Iris pigment epithelial cell (primary cell): Measurements from ENCODE around the gene STRA8.

Experiments used
- DNase-seq: peaks from one replicate; pipeline ENCODE4 v3.0.0-alpha.2; 2011; ENCODE audit warnings: low read depth

STRA8 gene

DNA sequence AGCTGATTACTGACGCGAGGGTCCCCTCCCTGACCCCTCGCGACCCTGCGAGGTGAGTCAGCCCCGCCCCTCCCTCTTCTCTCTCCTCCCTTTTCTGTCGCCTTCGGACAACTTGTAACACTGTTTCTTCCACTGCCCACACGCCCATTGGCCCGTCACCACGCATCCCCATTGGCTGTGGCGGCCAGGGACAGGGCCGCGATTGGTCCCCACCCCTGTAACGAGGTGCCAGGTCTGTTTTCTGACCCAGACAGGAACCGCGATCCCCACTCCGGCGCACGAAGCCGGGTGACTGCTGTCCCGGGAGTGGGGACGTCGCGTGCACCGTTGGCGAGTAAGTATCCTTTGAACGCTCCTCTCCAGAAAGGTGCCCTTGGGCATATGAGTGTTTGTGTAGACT, at the start of gene STRA8:
Gene STRA8, plus strand, starts transcription at position 269 of the 400 bp plus-strand sequence. CDS start 6,687 bp downstream, outside the sequence.
- DNase-seq: no peak

GRCh38 chr7:135184254-135184841, 49.3 kb upstream of the STRA8 start:
- no peak for DNase-seq

- no peak for DNase-seq
Measured at GRCh38 chr7:135185471-135186260, 48.0 kb upstream of the STRA8 start.

GRCh38 chr7:135186261-135186540, 47.4 kb upstream of the STRA8 start:
- no peak for DNase-seq

GRCh38 chr7:135186841-135187253, 46.8 kb upstream of the STRA8 start:
- no peak for DNase-seq

DNA sequence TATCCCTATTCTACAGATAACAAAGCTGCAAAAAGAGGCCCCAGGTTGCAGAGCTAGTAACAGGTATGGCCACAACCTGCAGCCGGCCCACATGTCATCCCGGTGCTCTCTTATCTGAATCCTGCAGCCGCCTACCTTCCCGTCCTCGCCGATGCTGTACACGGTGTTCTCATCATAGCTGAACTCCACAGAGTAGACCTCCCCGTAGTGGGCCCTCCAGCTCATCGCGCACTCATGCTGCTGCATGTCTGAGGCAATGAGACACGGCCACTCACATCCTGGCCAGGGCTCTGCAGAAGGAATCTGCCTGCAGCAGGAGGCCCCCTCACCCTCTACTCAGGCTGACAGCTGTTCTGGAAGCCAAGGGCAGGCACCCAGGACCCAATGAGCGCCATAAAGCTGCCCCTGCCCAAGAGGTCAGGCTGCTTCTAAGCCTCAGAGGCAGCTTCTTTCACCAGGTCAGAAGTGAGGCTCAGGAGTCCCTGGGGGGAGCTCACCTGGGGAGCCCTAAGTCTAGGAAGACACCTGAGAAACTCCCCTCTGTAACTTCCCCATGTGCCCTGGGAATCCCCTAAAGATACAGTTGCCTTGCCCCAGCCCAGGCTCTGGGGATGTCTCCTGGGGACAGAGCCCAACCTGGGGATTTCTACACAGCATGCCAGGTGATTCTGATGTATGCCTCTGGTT, 45.2 kb upstream of the STRA8 start:
- DNase-seq: peak; percentile 57

DNA sequence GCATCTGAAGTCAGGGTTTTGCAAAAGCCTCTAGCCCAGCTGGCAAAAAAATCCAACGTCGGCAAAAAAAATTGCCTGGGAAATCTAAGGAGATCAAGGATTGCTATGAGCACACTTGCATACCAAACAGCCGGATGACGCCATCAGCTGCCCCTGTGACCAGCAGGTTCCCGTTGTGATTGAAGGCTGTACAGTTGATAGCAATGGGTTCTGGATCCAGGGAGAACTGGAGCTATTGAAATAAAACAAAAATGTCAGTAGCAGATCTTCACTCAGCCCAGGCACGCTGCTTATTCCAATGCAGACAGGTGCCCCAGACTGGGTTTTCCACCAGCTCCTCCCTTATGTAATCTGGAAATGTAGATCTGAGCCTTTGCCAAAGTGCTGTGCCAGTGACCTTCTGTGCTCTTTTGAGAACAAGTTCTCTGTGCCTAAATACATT, 44.4 kb upstream of the STRA8 start:
- no peak for DNase-seq

GRCh38 chr7:135189961-135190360, 43.7 kb upstream of the STRA8 start:
- DNase-seq: peak; percentile 63

GRCh38 chr7:135190703-135191102, 42.9 kb upstream of the STRA8 start:
- no peak for DNase-seq

GRCh38 chr7:135192914-135193536, 40.6 kb upstream of the STRA8 start:
- DNase-seq: no peak

GRCh38 chr7:135193615-135194081, 40.0 kb upstream of the STRA8 start:
- peak; percentile 97 for DNase-seq

DNA sequence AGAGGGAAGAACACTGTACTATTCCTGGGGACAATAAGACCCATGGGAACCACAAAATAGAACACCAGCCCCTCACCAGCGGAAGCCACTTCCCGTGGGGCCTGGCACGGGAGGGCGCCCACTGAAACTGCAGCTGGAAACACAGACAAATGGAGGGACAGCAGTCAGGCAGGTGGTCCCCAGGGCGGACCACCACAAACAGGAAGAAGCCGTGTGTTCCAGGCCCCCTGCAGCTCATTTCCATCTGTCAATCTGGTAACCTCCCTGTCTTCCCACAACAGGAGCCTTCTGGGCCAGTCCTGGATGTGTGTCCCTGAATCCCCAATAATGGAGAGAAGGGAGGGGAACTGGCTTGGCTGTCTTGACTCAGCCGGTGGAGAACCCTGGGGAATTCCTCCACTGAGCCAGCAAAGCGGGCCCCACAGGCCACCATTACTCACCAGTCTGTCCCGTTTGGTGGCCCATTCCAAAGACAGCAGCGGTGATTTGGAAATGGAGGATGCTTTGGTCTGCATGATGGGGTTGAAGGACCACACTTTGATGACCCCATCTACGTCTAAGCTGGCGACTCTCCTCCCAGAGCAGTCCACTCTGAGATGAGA, 39.0 kb upstream of the STRA8 start:
- DNase-seq: no peak

- DNase-seq: no peak
Measured at GRCh38 chr7:135195156-135195555, 38.5 kb upstream of the STRA8 start.

GRCh38 chr7:135195968-135196629, 37.5 kb upstream of the STRA8 start:
- DNase-seq: no peak

GRCh38 chr7:135197343-135197742, 36.3 kb upstream of the STRA8 start:
- no peak for DNase-seq

DNA sequence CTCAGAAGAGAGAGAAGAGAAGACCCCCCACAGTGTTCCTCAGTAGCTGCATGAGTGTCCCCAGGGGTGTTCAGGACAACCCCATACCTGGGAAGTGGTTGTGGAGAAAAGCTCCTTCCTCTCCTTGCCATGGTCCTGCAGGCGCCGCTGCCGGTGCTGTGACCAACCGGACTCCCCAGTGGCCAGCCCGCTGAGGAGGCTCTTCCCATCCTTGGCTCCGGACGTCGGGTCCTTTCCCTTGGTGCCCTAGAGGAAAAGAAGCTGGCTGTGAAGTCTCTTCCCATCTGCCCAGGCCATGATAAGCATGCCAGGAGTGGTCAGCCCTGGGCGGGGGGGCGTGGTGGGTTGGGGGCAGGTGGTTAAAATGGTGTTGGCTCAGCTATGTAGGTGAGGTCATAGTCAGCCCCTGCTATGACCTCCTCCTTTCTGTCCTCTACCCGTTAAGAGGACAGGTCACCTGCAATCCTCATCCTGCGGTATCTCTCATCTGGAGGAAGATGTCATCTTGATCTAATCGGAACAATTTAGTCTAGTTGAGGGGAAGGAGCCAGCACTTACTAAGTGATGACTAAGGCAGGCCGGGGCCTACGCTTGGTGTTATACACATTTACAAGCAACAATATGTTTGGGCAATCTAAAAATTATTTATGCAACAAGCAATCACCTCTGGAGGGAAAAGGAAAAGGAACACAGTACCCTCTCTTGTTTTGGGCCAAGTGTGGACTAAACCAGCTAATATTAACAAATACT, 35.6 kb upstream of the STRA8 start:
- DNase-seq: peak; percentile 87

- no peak for DNase-seq
Measured at GRCh38 chr7:135199439-135199838, 34.2 kb upstream of the STRA8 start.

GRCh38 chr7:135200821-135201331, 32.8 kb upstream of the STRA8 start:
- DNase-seq: peak; percentile 39

GRCh38 chr7:135201350-135201749, 32.3 kb upstream of the STRA8 start:
- no peak for DNase-seq

- peak; percentile 76 for DNase-seq
Measured at GRCh38 chr7:135204341-135204749, 29.3 kb upstream of the STRA8 start.

DNA sequence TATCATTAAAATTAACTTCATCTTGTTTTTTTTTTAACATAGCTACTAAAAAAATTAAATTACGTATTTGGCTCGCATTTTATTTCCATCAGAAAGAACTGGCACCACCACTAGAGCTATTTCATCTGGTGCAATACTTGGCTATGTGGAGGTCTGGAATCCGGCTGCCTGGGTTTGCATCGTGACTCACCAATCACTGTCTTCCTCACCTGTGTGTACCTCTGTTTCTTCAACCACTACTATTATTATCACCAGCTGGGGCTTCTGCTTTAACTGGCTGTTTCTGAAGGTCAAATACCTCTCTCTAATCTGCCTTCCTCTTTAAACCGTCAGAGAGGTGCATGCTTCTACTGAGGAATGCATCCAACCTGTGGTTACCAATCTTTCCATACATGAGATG, 28.8 kb upstream of the STRA8 start:
- peak; percentile 34 for DNase-seq
